HG02970 (cell line): ENCODE measurements around the gene SLC16A6.
"Not testable (repeated sequence)": the region's sequence is repeated elsewhere in the genome, so short reads cannot be mapped to it uniquely, and the experiment has no call there.

Experiments
- ATAC-seq: cut with Tn5 transposase; IDR thresholded peaks from one replicate; pipeline ENCODE4 v1.9.1; 2021; ENCODE audit warnings: mild to moderate bottlenecking, moderate library complexity, moderate number of reproducible peaks; ENCODE audit not compliant: unreplicated experiment, low FRiP score

The SLC16A6 gene

GRCh38 chr17:68315930-68316329 is 25.0 kb upstream of the SLC16A6 start:
- ATAC-seq: no peak

- ATAC-seq: no peak
Observed at GRCh38 chr17:68314916-68315535, 24.1 kb upstream of the SLC16A6 start.

- no peak for ATAC-seq
Observed at GRCh38 chr17:68310152-68310551, 19.2 kb upstream of the SLC16A6 start.

- ATAC-seq: not testable (repeated sequence)
Observed at GRCh38 chr17:68309066-68309670, 18.2 kb upstream of the SLC16A6 start.

- ATAC-seq: not testable (repeated sequence)
Observed at GRCh38 chr17:68308486-68308885, 17.6 kb upstream of the SLC16A6 start.

GRCh38 chr17:68307443-68307842 is 16.5 kb upstream of the SLC16A6 start:
- no peak for ATAC-seq

GRCh38 chr17:68306819-68307218 is 15.9 kb upstream of the SLC16A6 start:
- ATAC-seq: no peak

- ATAC-seq: no peak
Observed at GRCh38 chr17:68305142-68305541, 14.2 kb upstream of the SLC16A6 start.

- no peak for ATAC-seq
Observed at GRCh38 chr17:68304706-68305105, 13.8 kb upstream of the SLC16A6 start.

- no peak for ATAC-seq
Observed at GRCh38 chr17:68302666-68303065, 11.7 kb upstream of the SLC16A6 start.

- no peak for ATAC-seq
Observed at GRCh38 chr17:68302066-68302564, 11.2 kb upstream of the SLC16A6 start.

- ATAC-seq: no peak
Observed at GRCh38 chr17:68301438-68301959, 10.6 kb upstream of the SLC16A6 start.

- no peak for ATAC-seq
Observed at GRCh38 chr17:68299817-68300216, 8.9 kb upstream of the SLC16A6 start.

- no peak for ATAC-seq
Observed at GRCh38 chr17:68298601-68299000, 7.7 kb upstream of the SLC16A6 start.

- no peak for ATAC-seq
Observed at GRCh38 chr17:68297195-68297594, 6.3 kb upstream of the SLC16A6 start.

- ATAC-seq: no peak
Observed at GRCh38 chr17:68296217-68297191, 5.6 kb upstream of the SLC16A6 start.

GRCh38 chr17:68295086-68295485 is 4.2 kb upstream of the SLC16A6 start:
- ATAC-seq: no peak

GRCh38 chr17:68294617-68295016 is 3.7 kb upstream of the SLC16A6 start:
- no peak for ATAC-seq

GRCh38 chr17:68294196-68294555 is 3.2 kb upstream of the SLC16A6 start:
- no peak for ATAC-seq

GRCh38 chr17:68293490-68294195 is 2.7 kb upstream of the SLC16A6 start:
- no peak for ATAC-seq
